ENCODE results near the gene GABRA4.

Gene GABRA4

DNA sequence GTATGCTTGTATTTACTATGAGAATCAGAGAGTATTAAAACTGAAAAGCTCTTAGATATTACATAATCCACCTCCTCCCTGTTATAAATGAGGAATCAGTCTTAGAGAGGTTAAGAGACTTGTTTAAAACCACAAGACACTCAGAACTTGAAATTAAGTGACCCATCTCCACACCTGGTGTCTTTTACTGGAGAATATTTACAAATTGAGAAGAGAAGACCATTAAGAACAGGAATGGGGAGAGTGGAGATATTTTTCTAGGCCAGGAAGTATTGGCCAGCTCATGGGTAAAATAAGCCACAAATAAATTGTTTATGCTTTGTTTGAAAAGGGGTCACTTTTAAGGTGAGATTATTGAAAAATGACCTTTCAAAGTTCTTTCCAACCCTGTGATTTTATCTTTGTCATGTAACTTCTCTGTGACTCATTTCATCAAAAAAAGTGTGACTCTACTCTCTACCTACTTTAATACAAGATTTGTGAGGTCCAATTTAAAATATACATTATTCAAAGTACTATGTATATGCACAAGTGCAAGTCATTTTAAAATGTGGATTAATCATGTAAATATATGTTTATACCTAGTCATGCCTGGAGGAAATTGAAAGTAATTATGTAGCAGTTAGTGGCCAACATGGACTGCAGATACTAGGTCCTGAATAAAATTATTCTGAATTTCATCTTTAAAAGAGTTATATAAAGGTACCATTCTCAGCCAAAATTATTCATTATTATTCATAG is 68.4 kb downstream of the GABRA4 start:
- no peak for DNase-seq

DNA sequence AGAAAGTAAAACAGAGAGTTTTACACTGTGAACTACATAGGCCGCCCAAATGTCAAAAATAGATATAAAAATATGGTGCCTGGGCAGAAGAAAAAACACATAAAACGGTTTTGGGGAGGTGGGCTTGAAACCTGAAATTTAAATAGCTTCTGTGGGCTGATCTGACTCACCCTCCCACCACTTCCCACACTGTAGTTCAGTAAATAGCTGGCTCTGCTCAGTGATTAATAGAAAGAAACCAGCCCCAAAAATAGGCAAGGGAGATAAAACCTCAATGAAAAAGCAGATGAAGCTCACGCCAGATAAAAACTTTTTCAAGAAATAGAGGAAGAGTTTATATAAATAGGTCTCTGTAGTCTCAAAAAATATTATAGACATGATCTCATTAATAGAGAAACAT is 71.2 kb downstream of the GABRA4 start:
- no peak for DNase-seq

- DNase-seq = no peak
Observed at GRCh38 chr4:46909078-46909477, 84.3 kb downstream of the GABRA4 start, which contains the start of gene COX7B2. Gene COX7B2 (minus strand): TSS chr4:46909245. CDS start chr4:46735192, 174,053 bp downstream.

DNA sequence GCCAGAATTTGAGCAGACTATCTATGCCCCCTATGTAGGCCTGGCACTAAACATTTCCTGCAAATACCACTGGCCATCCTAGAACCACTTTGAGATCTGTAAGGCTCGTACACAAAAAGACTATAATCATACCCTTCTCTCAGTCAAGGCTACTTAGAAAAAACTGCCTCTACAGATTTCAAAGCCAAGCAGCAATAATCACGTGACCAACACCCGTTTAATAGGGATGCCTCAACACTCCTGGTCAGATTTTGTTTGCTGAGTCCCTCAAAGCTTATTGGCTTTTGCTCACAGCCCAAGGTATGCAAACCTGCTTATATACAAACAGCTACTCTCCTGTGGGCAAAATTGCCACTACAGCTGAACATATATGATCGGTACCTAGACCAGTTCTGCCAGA is 85.2 kb downstream of the GABRA4 start:
- no peak for DNase-seq

DNA sequence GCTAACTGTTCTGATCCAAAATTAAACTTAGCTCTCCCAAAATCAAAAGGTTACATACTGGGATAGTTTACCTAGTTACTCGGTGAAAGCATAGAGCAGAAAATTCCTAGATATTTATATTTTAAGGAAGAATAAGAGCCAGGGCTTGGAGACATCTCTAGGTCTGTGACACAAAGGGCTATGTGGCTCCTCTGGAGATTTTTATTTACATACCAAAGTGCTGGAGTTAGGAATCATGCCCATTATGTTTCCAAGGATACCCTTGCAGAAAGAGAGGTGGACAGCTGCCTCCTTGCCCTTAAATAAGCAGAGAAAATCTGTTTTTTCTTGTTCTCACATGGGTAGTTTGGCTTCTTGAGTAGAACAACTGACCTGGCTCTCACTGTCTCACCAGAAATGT is 93.3 kb downstream of the GABRA4 start:
- DNase-seq = no peak

DNA sequence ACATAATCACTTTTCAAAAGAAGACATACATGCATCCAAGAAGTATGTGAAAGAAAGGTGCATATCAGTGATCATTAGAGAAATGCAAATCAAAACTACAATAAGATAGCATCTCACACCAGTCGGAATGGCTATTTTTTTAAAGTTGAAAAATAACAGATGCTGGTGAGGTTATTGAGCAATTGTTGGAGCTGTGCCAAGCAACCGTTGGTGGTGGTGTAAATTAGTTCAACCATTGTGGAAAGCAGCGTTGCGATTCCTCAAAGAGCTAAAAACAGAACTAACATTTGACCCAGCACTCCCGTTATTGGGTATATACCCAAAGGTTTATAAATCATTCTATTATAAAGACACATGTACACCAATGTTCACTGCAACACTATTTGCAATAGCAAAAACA is 98.6 kb downstream of the GABRA4 start:
- no peak for DNase-seq

- no peak for DNase-seq
Observed at GRCh38 chr4:46890056-46890455, 103.3 kb downstream of the GABRA4 start.

DNA sequence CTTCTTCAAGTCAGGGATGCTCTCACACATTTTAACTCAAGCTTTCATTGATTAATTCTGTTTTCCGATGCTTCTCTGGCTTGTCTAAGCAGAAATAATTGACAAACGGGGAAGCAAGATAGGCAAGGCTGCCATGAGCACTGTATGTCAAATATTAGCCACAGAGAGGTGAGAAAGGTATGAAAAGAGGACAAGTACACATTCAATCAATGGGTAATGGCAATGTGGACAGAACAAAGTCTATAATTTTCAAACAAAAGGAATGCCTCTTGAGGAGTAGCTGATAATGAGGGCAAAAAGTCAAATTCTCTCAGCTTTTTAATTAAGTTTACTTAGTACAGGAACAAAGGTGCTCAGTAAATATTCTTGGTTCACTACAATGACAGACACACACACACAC is 104.0 kb downstream of the GABRA4 start:
- no peak for DNase-seq

GRCh38 chr4:46886711-46887110 is 106.7 kb downstream of the GABRA4 start:
- no peak for DNase-seq

DNA sequence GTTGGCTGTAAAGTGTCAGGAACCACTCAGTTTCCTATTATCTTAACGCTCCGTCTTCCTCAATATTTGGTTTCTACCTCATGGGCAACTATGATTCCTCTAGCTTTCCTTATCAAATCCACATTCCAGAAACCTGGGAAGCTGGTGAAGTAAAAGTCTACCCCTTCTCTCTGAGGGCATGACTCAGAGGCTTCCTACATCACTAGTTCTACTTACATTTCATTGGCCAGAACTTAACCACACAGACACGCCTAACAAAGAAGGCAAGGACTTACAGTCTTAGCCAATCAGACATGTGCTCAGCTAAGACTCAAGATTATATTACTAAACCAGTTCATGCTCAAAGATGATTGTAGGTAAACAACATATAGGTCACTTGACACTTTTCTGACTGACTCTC is 114.7 kb downstream of the GABRA4 start:
- no peak for DNase-seq

DNA sequence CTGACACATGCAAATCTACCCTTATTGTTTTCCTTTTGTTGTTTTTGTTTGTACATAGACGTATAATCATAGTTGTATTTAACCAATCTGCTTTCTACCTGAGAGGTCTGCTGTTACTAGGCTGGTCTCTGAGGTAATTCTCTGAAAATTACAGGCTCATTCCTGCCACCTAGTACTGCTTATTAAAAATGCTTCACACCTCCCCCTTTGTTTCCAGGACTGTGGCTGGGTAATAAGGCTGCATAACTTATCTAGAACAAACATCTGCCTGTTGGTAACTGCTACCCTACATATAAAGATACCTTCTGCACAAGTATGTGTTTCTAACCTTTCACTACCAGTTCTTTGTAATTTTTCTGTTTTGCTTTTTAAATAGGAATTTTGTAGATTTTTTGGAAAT is 118.6 kb downstream of the GABRA4 start:
- no peak for DNase-seq

DNA sequence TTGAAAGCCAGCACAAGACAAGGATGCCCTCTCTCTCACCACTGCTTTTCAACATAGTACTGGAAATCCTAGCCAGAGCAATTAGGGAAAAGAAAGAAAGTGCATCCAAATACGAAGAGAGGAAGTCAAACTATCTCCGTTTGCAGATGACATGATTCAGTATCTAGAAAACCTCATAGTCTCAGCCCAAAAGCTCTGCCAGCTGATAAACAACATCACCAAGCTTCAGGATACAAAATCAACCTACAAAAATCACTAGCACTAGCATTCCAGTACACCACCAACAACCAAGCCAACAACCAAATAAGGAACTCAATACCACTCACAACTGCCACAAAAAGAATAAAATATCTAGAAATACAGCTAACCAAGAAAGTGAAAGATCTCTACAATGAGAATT is 123.0 kb downstream of the GABRA4 start:
- DNase-seq = no peak
